ENCODE data around the gene NDUFS1. TPM values are rescaled to one million over a fixed set of nuclear protein-coding genes. Genes with fewer than 3 reads are reported as not detected.
A peak's percentile ranks its signal among the peaks of the same experiment; 100 is the strongest.

NDUFS1 gene
- total and polyA plus RNA-seq, 2 of the 8 experiments (the other 6 are each of a cell fraction or from before 2014, with no cell fraction given), result 42.1 to 97.0 TPM

DNA sequence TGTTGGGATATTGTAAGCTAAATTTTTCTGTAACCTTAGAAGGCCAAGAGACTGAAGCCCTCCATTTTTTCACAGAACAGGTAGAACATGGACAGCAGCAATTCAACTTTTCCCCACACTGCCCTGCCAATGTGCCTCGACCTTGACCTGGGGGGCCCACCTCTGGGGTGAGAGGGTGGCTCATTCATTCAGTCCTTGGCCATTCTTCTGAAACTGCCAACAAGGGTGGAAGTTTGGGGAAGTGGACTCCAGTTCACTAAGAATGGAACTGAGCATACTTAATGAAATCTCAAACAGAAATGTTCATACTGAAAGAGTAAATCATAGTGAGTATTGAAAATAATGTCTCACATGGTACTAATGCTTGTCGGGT is 1.5 kb upstream of the NDUFS1 start:
- no peak overlapping the region for H3K14ac ChIP-seq (ENCODE audit: insufficient read length)
- H3K79me2 ChIP-seq (ENCODE audit: control insufficient read depth in 1 of 2, insufficient read depth in 2 of 2, low read length in 2 of 2), result peaks cover 9 to 55% of the 10 kb centered on the region in 2 experiments
- H3K4me3 ChIP-seq (ENCODE audit: extremely low read depth in 1 of 4, insufficient read depth in 2 of 4, low read depth in 3 of 4, low read length in 4 of 4), result peak overlapping the region; percentile 94 to 100 (median 97); a peak in 7 of 8 replicates
- 80% methylated on average over 2 of the region's 2 CpGs; no CpG with 5 or more reads in 1 of the 2 experiments for WGBS, 2 experiments (ENCODE audit: extremely low coverage in 1 of 2, insufficient coverage in 1 of 2, insufficient read length in 1 of 2, insufficient replicate concordance in 2 of 2, low coverage in 1 of 2, low lambda C conversion rate in 2 of 2, missing lambda C conversion rate in 1 of 2)
- no peaks in the 10 kb centered on the region; the same call in 1 of the 2 replicates for H3K79me1 ChIP-seq (ENCODE audit: low read depth, low read length)
- H2BK15ac ChIP-seq (ENCODE audit: low read length), result no peak overlapping the region
- peaks cover 11% of the 10 kb centered on the region for H3K23me2 ChIP-seq (ENCODE audit: low read depth, low read length)
- peak overlapping the region; percentile 52 to 93 (median 90) for H3K9ac ChIP-seq (replicated peaks in 1 of 4; ENCODE audit: extremely low read depth in 1 of 4, low read depth in 3 of 4, low read length in 3 of 4)
- no peak overlapping the region for H3K23ac ChIP-seq (ENCODE audit: insufficient read length)
- no peak overlapping the region for H2BK120ac ChIP-seq (replicated peaks; ENCODE audit: low read depth, low read length)
- H3K18ac ChIP-seq (ENCODE audit: extremely low read depth, low read length), result no peak overlapping the region
- no peak overlapping the region for H3K56ac ChIP-seq (replicated peaks; ENCODE audit: insufficient read length, low read depth, low read length)
- POLR2A ChIA-PET (ENCODE audit: partially characterized antibody), result interaction anchor here (0.5 to 3.6 kb wide), 28 partner anchors 9 to 172 kb away, joined by 3 to 19 read pairs (median 5); partner anchors contain the start of genes INO80D and ZDBF2
- no peak overlapping the region for H4K91ac ChIP-seq (replicated peaks; ENCODE audit: insufficient read length, low read length)
- peaks cover 3 to 12% of the 10 kb centered on the region in 2 experiments for H4K20me1 ChIP-seq (replicated peaks in 1 of 2; ENCODE audit: control insufficient read depth in 1 of 2, insufficient read depth in 2 of 2, low read length in 2 of 2)
- H2AK5ac ChIP-seq (ENCODE audit: low read depth, low read length), result no peak overlapping the region
- FAIRE-seq (no peak), DNase-seq (ENCODE audit: low read depth in 1 of 2, low spot score in 2 of 2) (no peak)
- H3K4me1 ChIP-seq (replicated peaks in 1 of 4; ENCODE audit: control insufficient read depth in 3 of 4, insufficient read depth in 4 of 4, low read length in 3 of 4), result peaks cover 0 to 4% (median 3%) of the 10 kb centered on the region in 4 experiments; a peak in 5 of 7 replicates
- peaks cover 11 to 37% (median 23%) of the 10 kb centered on the region in 4 experiments for H3K36me3 ChIP-seq (ENCODE audit: control insufficient read depth in 2 of 4, insufficient read depth in 4 of 4, low read length in 3 of 4)
- peak overlapping the region; percentile 85 for H3K27ac ChIP-seq (ENCODE audit: low read depth, low read length)
- no peak overlapping the region for H2AFZ ChIP-seq (ENCODE audit: low read length)
- no peak overlapping the region for H2BK5ac ChIP-seq (ENCODE audit: low read depth, low read length)
- H2BK20ac ChIP-seq (ENCODE audit: low read length), result no peak overlapping the region
- CTCF ChIA-PET (ENCODE audit: partially characterized antibody), result interaction anchor here (0.9 to 2.6 kb wide), 3 partner anchors 15 to 657 kb away, joined by 3 to 9 read pairs (median 3); no protein-coding TSS in a partner anchor
- H3K27me3 ChIP-seq (replicated peaks in 1 of 4; ENCODE audit: control insufficient read depth in 3 of 4, extremely low read depth in 1 of 4, insufficient read depth in 3 of 4, low read length in 3 of 4), result no peaks in the 10 kb centered on the region
- no peaks in the 10 kb centered on the region for H3K9me3 ChIP-seq (ENCODE audit: insufficient read depth in 2 of 2, low read depth in 1 of 2, low read length in 1 of 2)
- no peak overlapping the region for H4K5ac ChIP-seq (ENCODE audit: insufficient read length, low read depth, low read length)
- H3K4me2 ChIP-seq (ENCODE audit: insufficient read depth in 1 of 2, low read depth in 2 of 2, low read length in 2 of 2), result peak overlapping the region; percentile 81 to 95
- H2BK12ac ChIP-seq (ENCODE audit: low read depth, low read length), result no peak overlapping the region
- no peak overlapping the region for H4K8ac ChIP-seq (ENCODE audit: extremely low read depth, insufficient read depth, low read length)
- H3K4ac ChIP-seq (replicated peaks; ENCODE audit: insufficient read length, low read depth, low read length), result no peak overlapping the region
- TF ChIP-seq EZH2 (IDR thresholded peaks at IDR 0.05; ENCODE audit: low read depth, low read length, severe bottlenecking) (no peak), JUN (IDR thresholded peaks at IDR 0.05; ENCODE audit: low read depth, low read length) (no peak), POLR2AphosphoS5 (IDR thresholded peaks at IDR 0.05; ENCODE audit: low read depth, low read length) (no peak), TAF7 (optimal IDR thresholded peaks at IDR 0.05; ENCODE audit: borderline replicate concordance, low read depth, low read length) (no peak), RAD21 (IDR thresholded peaks at IDR 0.05 in 1 of 2, conservative IDR thresholded peaks at IDR 0.05 in 1 of 2; ENCODE audit: low read depth in 2 of 2, low read length in 2 of 2) (no peak), SIN3A (conservative IDR thresholded peaks at IDR 0.05 in 1 of 2, IDR thresholded peaks at IDR 0.05 in 1 of 2; ENCODE audit: low read depth in 1 of 2, low read length in 2 of 2) (no peak), SIRT6 (IDR thresholded peaks at IDR 0.05; ENCODE audit: low read length) (no peak), EGR1 (IDR thresholded peaks at IDR 0.05; ENCODE audit: borderline replicate concordance, low read depth, low read length) (no peak), HDAC6 (IDR thresholded peaks at IDR 0.05; ENCODE audit: low read depth, low read length) (no peak), SP2 (IDR thresholded peaks at IDR 0.05; ENCODE audit: low read length) (no peak)
- TF ChIP-seq, protein P1, sequence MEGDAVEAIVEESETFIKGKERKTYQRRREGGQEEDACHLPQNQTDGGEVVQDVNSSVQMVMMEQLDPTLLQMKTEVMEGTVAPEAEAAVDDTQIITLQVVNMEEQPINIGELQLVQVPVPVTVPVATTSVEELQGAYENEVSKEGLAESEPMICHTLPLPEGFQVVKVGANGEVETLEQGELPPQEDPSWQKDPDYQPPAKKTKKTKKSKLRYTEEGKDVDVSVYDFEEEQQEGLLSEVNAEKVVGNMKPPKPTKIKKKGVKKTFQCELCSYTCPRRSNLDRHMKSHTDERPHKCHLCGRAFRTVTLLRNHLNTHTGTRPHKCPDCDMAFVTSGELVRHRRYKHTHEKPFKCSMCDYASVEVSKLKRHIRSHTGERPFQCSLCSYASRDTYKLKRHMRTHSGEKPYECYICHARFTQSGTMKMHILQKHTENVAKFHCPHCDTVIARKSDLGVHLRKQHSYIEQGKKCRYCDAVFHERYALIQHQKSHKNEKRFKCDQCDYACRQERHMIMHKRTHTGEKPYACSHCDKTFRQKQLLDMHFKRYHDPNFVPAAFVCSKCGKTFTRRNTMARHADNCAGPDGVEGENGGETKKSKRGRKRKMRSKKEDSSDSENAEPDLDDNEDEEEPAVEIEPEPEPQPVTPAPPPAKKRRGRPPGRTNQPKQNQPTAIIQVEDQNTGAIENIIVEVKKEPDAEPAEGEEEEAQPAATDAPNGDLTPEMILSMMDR (IDR thresholded peaks at IDR 0.05; ENCODE audit: control extremely low read depth in 1 of 3, insufficient read depth in 1 of 3, low read depth in 1 of 3, low read length in 3 of 3), result no peak

Measured in H1 (cell line).